Activated CD4-positive, alpha-beta memory T cell treated with anti-CD3 and anti-CD28 coated beads, Interleukin-2, amount 10 ng/mL, durations not matched to agents 7 days and 5 days (primary cell): ENCODE measurements around the gene HIRIP3. TPM values are rescaled to one million over a fixed set of nuclear protein-coding genes. Genes with fewer than 3 reads are reported as not detected.

Experiments
- CTCF ChIA-PET: fragments of 350-600 bp; sonication (Branson Sonifier 250); formaldehyde crosslinking; loops from one replicate; lab custom pipeline; 2021; ENCODE audit warnings: antibody characterized with exemption, inconsistent platforms; lab: Charles Lee
- POLR2A ChIA-PET: fragments of 350-600 bp; sonication (Branson Sonifier 250); formaldehyde crosslinking; loops from one replicate; lab custom pipeline; 2021; ENCODE audit warnings: antibody characterized with exemption; lab: Charles Lee
- DNase-seq: peaks from one replicate; pipeline ENCODE4 v3.0.0-alpha.2; 2020
- H3K27ac Mint-ChIP-seq: one replicate; pipeline ENCODE4 v1.8.0; 2021; ENCODE audit warnings: mild to moderate bottlenecking, mixed read lengths
- H3K27me3 Mint-ChIP-seq: one replicate; pipeline ENCODE4 v1.8.0; 2021; ENCODE audit warnings: mixed read lengths
- H3K36me3 Mint-ChIP-seq: one replicate; pipeline ENCODE4 v1.8.0; 2021; ENCODE audit warnings: low read depth, mixed read lengths
- H3K4me1 Mint-ChIP-seq: one replicate; pipeline ENCODE4 v1.8.0; 2021; ENCODE audit warnings: mixed read lengths
- H3K4me3 Mint-ChIP-seq: one replicate; pipeline ENCODE4 v1.8.0; 2021; ENCODE audit warnings: mild to moderate bottlenecking, mixed read lengths
- H3K9me3 Mint-ChIP-seq: one replicate; pipeline ENCODE4 v1.8.0; 2021; ENCODE audit warnings: mixed read lengths
- total RNA-seq, 2 experiments: library from RNA; stranded (reverse); gene quantifications; one replicate each; pipeline ENCODE4 v1.2.3, GENCODE V29; 2021

HIRIP3 gene
- total RNA-seq, 2 experiments from 2014 or later, result 38.7 to 40.3 TPM

GRCh38 chr16:29959293-29959692, 36.1 kb downstream of the HIRIP3 start:
- H3K4me1 Mint-ChIP-seq, result peaks cover 22% of the 10 kb centered on the region
- H3K36me3 Mint-ChIP-seq, result peaks cover 5% of the 10 kb centered on the region
- POLR2A ChIA-PET, result interaction anchor here (3.1 kb wide), 1 partner anchor 33 kb away, joined by 30 read pairs; the partner anchor contains the start of gene KCTD13
- DNase-seq, result no peak
- CTCF ChIA-PET, result interaction anchor here (4.6 kb wide), 1 partner anchor 14 kb away, joined by 29 read pairs; the partner anchor contains the start of gene TAOK2
- H3K27me3 Mint-ChIP-seq, result peaks cover 4% of the 10 kb centered on the region
- H3K9me3 Mint-ChIP-seq, result no peaks in the 10 kb centered on the region
- no peak overlapping the region for H3K4me3 Mint-ChIP-seq
- H3K27ac Mint-ChIP-seq, result no peak overlapping the region

GRCh38 chr16:29958756-29959155, 36.7 kb downstream of the HIRIP3 start:
- H3K36me3 Mint-ChIP-seq, result peaks cover 5% of the 10 kb centered on the region
- H3K4me1 Mint-ChIP-seq, result peaks cover 22% of the 10 kb centered on the region
- no peak for DNase-seq
- POLR2A ChIA-PET, result no interaction called here
- H3K9me3 Mint-ChIP-seq, result no peaks in the 10 kb centered on the region
- CTCF ChIA-PET, result interaction anchor here (4.6 kb wide), 1 partner anchor 15 kb away, joined by 29 read pairs; the partner anchor contains the start of gene TAOK2
- H3K27ac Mint-ChIP-seq, result no peak overlapping the region
- H3K27me3 Mint-ChIP-seq, result peaks cover 7% of the 10 kb centered on the region
- no peak overlapping the region for H3K4me3 Mint-ChIP-seq

DNA sequence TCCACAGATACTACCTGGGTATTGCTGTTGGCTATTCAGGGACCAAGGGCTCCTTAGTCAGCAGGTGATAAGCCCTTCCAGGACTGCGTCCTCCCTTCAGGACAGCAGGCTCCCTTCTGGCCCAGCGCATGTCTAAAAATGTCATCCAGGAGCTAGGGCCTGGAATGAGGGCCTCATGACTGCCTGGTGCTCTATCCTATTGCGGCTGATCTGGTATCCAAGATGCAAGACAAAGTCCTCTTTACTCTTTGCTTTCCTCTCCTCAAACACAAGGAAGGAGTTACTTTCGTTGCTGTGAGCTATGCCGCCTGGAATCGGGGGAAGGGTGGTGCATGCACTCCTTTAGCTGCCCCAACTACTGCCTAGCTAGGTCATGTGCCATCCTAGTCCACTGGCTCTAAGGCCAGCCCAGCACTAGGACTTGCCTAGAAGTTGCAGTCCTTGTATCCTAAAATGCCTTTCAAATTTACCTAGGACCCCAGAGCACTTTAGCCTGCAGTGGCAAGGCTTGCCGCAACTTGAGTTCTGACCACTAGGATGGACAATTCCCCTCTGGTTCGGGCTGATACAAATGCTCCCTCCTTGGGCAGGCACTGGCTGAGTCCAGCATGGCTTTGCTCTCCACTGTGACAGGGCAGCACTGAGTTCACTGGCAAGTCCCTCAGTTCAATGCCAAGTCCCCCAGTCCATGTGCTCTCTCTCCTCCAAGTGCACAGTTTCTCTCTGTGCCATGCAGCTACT, 43.6 kb downstream of the HIRIP3 start:
- no peaks in the 10 kb centered on the region for H3K9me3 Mint-ChIP-seq
- POLR2A ChIA-PET, result interaction anchor here (1.6 to 1.7 kb wide), 2 partner anchors 10 to 26 kb away, joined by 7 to 8 read pairs; partner anchors contain the start of genes KCTD13 and TMEM219
- H3K4me1 Mint-ChIP-seq, result no peaks in the 10 kb centered on the region
- no peak overlapping the region for H3K4me3 Mint-ChIP-seq
- no peaks in the 10 kb centered on the region for H3K36me3 Mint-ChIP-seq
- DNase-seq, result no peak
- H3K27me3 Mint-ChIP-seq, result peaks cover 11% of the 10 kb centered on the region
- H3K27ac Mint-ChIP-seq, result no peak overlapping the region
- CTCF ChIA-PET, result interaction anchor here (3.0 kb wide), 1 partner anchor 10 kb away, joined by 7 read pairs; the partner anchor contains the start of gene TMEM219

- peaks cover 11% of the 10 kb centered on the region for H3K27me3 Mint-ChIP-seq
- DNase-seq, result no peak
- no peaks in the 10 kb centered on the region for H3K36me3 Mint-ChIP-seq
- ChIA-PET CTCF (interaction anchor here (3.0 kb wide), 1 partner anchor 11 kb away, joined by 7 read pairs; the partner anchor contains the start of gene TMEM219), POLR2A (interaction anchor here (1.6 to 1.7 kb wide), 2 partner anchors 11 to 25 kb away, joined by 7 to 8 read pairs; partner anchors contain the start of genes KCTD13 and TMEM219)
- H3K27ac Mint-ChIP-seq, result no peak overlapping the region
- no peaks in the 10 kb centered on the region for H3K9me3 Mint-ChIP-seq
- H3K4me1 Mint-ChIP-seq, result no peaks in the 10 kb centered on the region
- no peak overlapping the region for H3K4me3 Mint-ChIP-seq
Observed at GRCh38 chr16:29950806-29951461, 44.5 kb downstream of the HIRIP3 start.

- Mint-ChIP-seq H3K9me3 (no peaks in the 10 kb centered on the region), H3K36me3 (no peaks in the 10 kb centered on the region), H3K4me1 (no peaks in the 10 kb centered on the region), H3K27ac (no peak overlapping the region), H3K27me3 (peaks cover 5% of the 10 kb centered on the region), H3K4me3 (no peak overlapping the region)
- no peak for DNase-seq
- ChIA-PET CTCF (no interaction called here), POLR2A (interaction anchor here (1.1 kb wide), 2 partner anchors 13 to 22 kb away, joined by 3 to 4 read pairs; partner anchors contain the start of gene KCTD13)
Observed at GRCh38 chr16:29947897-29948296, 47.5 kb downstream of the HIRIP3 start.

- DNase-seq, result no peak
- Mint-ChIP-seq H3K4me1 (no peaks in the 10 kb centered on the region), H3K9me3 (no peaks in the 10 kb centered on the region), H3K27me3 (peaks cover 10% of the 10 kb centered on the region), H3K36me3 (no peaks in the 10 kb centered on the region), H3K4me3 (no peak overlapping the region), H3K27ac (no peak overlapping the region)
- CTCF ChIA-PET, result no interaction called here
- POLR2A ChIA-PET, result interaction anchor here (0.7 to 1.1 kb wide), 3 partner anchors 10 to 18 kb away, joined by 3 read pairs; no protein-coding TSS in a partner anchor
Observed at GRCh38 chr16:29943846-29944799, 51.3 kb downstream of the HIRIP3 start.

Other genes with a start within 250 kb of the HIRIP3 start
- 10 to 100 TPM; 94.6 to 99.2 TPM for gene C16orf54, start 249.6 kb downstream of the HIRIP3 start, total RNA-seq
- gene ZG16, start 217.4 kb downstream of the HIRIP3 start, total RNA-seq, result not detected
- gene KIF22, start 204.9 kb downstream of the HIRIP3 start, total RNA-seq, result 100 to 1,000 TPM; 187 to 192 TPM
- 100 to 1,000 TPM; 365 to 376 TPM for gene MAZ, start 189.1 kb downstream of the HIRIP3 start, total RNA-seq
- gene PRRT2, start 183.4 kb downstream of the HIRIP3 start, total RNA-seq, result 1 to 10 TPM in 1 of 2 experiments, under 1 TPM in 1; 0.91 to 1.0 TPM
- gene PAGR1, start 179.5 kb downstream of the HIRIP3 start, total RNA-seq, result 10 to 100 TPM; 26.6 to 28.4 TPM
- gene MVP, start 175.2 kb downstream of the HIRIP3 start, total RNA-seq, result 100 to 1,000 TPM; 167 TPM
- 10 to 100 TPM; 60.0 to 63.2 TPM for gene CDIPT, start 132.4 kb downstream of the HIRIP3 start, total RNA-seq
- gene SEZ6L2, start 96.1 kb downstream of the HIRIP3 start, total RNA-seq, result under 1 TPM; 0.08 to 0.13 TPM
- under 1 TPM in 1 of 2 experiments, not detected in 1; 0.15 TPM for gene ASPHD1, start 95.1 kb downstream of the HIRIP3 start, total RNA-seq
- gene KCTD13, start 69.4 kb downstream of the HIRIP3 start, total RNA-seq, result 10 to 100 TPM; 34.5 to 36.0 TPM
- gene TMEM219, start 33.5 kb downstream of the HIRIP3 start, total RNA-seq, result 10 to 100 TPM; 68.9 to 78.7 TPM
- 10 to 100 TPM; 44.2 TPM for gene TAOK2, start 21.7 kb downstream of the HIRIP3 start, total RNA-seq
- gene INO80E, start 624 bp upstream of the HIRIP3 start, total RNA-seq, result 100 to 1,000 TPM; 102 to 107 TPM
- gene DOC2A, start 15.4 kb upstream of the HIRIP3 start, total RNA-seq, result not detected
- not detected for gene C16orf92, start 27.6 kb upstream of the HIRIP3 start, total RNA-seq
- gene TLCD3B, start 35.7 kb upstream of the HIRIP3 start, total RNA-seq, result 1 to 10 TPM; 6.0 to 6.9 TPM
- 1,000 to 10,000 TPM; 1,403 to 1,450 TPM for gene ALDOA, start 70.1 kb upstream of the HIRIP3 start, total RNA-seq
- 100 to 1,000 TPM; 146 to 147 TPM for gene PPP4C, start 80.4 kb upstream of the HIRIP3 start, total RNA-seq
- gene TBX6, start 96.3 kb upstream of the HIRIP3 start, total RNA-seq, result 1 to 10 TPM; 1.9 to 2.5 TPM
- 100 to 1,000 TPM in 1 of 2 experiments, 10 to 100 TPM in 1; 99.4 to 106 TPM for gene YPEL3, start 100.6 kb upstream of the HIRIP3 start, total RNA-seq
- 10 to 100 TPM; 11.5 to 12.3 TPM for gene GDPD3, start 117.9 kb upstream of the HIRIP3 start, total RNA-seq
- gene MAPK3, start 127.6 kb upstream of the HIRIP3 start, total RNA-seq, result 100 to 1,000 TPM; 108 to 111 TPM
- gene CORO1A, start 188.0 kb upstream of the HIRIP3 start, total RNA-seq, result 1,000 to 10,000 TPM; 1,737 to 1,754 TPM
- gene BOLA2B, start 198.0 kb upstream of the HIRIP3 start, total RNA-seq, result 100 to 1,000 TPM; 145 to 146 TPM
- 100 to 1,000 TPM; 102 to 149 TPM for gene SLX1A, start 198.3 kb upstream of the HIRIP3 start, total RNA-seq
- 10 to 100 TPM; 23.3 to 28.4 TPM for gene SULT1A3, start 203.6 kb upstream of the HIRIP3 start, total RNA-seq